H1 (cell line): ENCODE data around the gene MPST. TPM values are rescaled to one million over a fixed set of nuclear protein-coding genes. Genes with fewer than 3 reads are reported as not detected.

Experiments
- ASH2L ChIP-seq: fragments of 200-600, 300-600 bp; sonication (generic); IDR thresholded peaks from one replicate; pipeline ENCODE4 v1.7.1; 2017; ENCODE audit warnings: low read length
- BCL11A ChIP-seq, 2 experiments: IDR thresholded peaks; one replicate each; pipeline ENCODE4 v1.6.1; 2011; ENCODE audit warnings: low read depth in 2 of 2, low read length in 2 of 2, mild to moderate bottlenecking in 2 of 2
- CEBPB ChIP-seq: IDR thresholded peaks from 2 replicates; pipeline ENCODE4 v1.6.1; 2012; ENCODE audit warnings: low read depth, low read length
- CHD1 ChIP-seq: IDR thresholded peaks from 2 replicates; pipeline ENCODE4 v1.6.1; 2012; ENCODE audit warnings: low read depth, low read length, improper control_type of control experiment
- CTBP2 ChIP-seq: IDR thresholded peaks from 2 replicates; pipeline ENCODE4 v1.7.0; 2011; ENCODE audit warnings: borderline replicate concordance, mild to moderate bottlenecking, moderate library complexity, mixed read lengths, low read length; ENCODE audit not compliant: insufficient read depth, insufficient read length
- E2F6 ChIP-seq: IDR thresholded peaks from 2 replicates; pipeline ENCODE4 v1.6.1; 2012; ENCODE audit warnings: inconsistent platforms
- GTF2F1 ChIP-seq: IDR thresholded peaks from 2 replicates; pipeline ENCODE4 v1.6.1; 2012; ENCODE audit warnings: low read depth, low read length, improper control_type of control experiment, borderline replicate concordance
- KDM5A ChIP-seq: fragments of 200-600 bp; IDR thresholded peaks from 2 replicates; pipeline ENCODE4 v1.7.1; 2012; ENCODE audit warnings: mild to moderate bottlenecking, low read length, inconsistent platforms, mixed read lengths
- NRF1 ChIP-seq: IDR thresholded peaks from 2 replicates; pipeline ENCODE4 v1.6.1; 2011; ENCODE audit warnings: mild to moderate bottlenecking, low read depth, low read length, improper control_type of control experiment
- PHF8 ChIP-seq: fragments of 200-600 bp; sonication (generic); conservative IDR thresholded peaks from 2 replicates; pipeline ENCODE4 v1.7.1; 2012; ENCODE audit warnings: low read depth, mild to moderate bottlenecking, inconsistent platforms, low read length, moderate library complexity
- SIRT6 ChIP-seq: IDR thresholded peaks from one replicate; pipeline ENCODE4 v1.7.1; 2012; ENCODE audit warnings: low read length, inconsistent platforms
- SRF ChIP-seq: IDR thresholded peaks from 2 replicates; pipeline ENCODE4 v1.6.1; 2011; ENCODE audit warnings: mild to moderate bottlenecking, low read depth, low read length, moderate library complexity
- SUZ12 ChIP-seq: fragments of 200-600 bp; sonication (generic); IDR thresholded peaks from 2 replicates; pipeline ENCODE4 v1.6.1; 2012; ENCODE audit warnings: mild to moderate bottlenecking, inconsistent platforms, low read length, moderate library complexity, mixed read lengths
- TBP ChIP-seq: IDR thresholded peaks from 2 replicates; pipeline ENCODE4 v1.6.1; 2011; ENCODE audit warnings: low read depth, low read length, improper control_type of control experiment
- USF2 ChIP-seq: IDR thresholded peaks from 2 replicates; pipeline ENCODE4 v1.6.1; 2011; ENCODE audit warnings: low read length, improper control_type of control experiment
- polyA plus RNA-seq, 7 experiments: library from polyadenylated mRNA; depleted of rRNA in 3 of 7; stranded (reverse) in 5 of 7; unstranded in 2 of 7; fragments of >200 nt in 5 of 7; fragments of 200-250 nt in 2 of 7; gene quantifications; 1 replicate in 5 of 7; 2 replicates in 1 of 7; 4 replicates in 1 of 7; pipeline versions ENCODE4 v1.2.1 to v1.2.3, GENCODE V29; 2011 to 2013; ENCODE audit warnings: missing spikeins in 2 of 7, mixed read lengths in 2 of 7
- total RNA-seq: library from RNA; stranded (reverse); fragmentation: NEBNext Ultra II Directional; extraction: Animal tissue kit (Norgen Biotek cat#: 25700); gene quantifications from 2 replicates; pipeline ENCODE4 v1.2.1, GENCODE V29; 2021

The MPST gene
- total and polyA plus RNA-seq, 2 of the 8 experiments (the other 6 are each of a cell fraction or from before 2014, with no cell fraction given): 86.0 to 124 TPM

- TF ChIP-seq TBP: no peak
- TF ChIP-seq CHD1: no peak
- no peak for TF ChIP-seq USF2
- TF ChIP-seq SUZ12: no peak
- TF ChIP-seq NRF1: no peak
- no peak for TF ChIP-seq GTF2F1
- no peak for TF ChIP-seq ASH2L
- TF ChIP-seq SIRT6: no peak
- TF ChIP-seq E2F6: no peak
- TF ChIP-seq CTBP2: no peak
- TF ChIP-seq KDM5A: no peak
- TF ChIP-seq PHF8: peak; percentile 65
- no peak for TF ChIP-seq BCL11A (IDR thresholded peaks at IDR 0.05; ENCODE audit: low read depth in 2 of 2, low read length in 2 of 2)
- TF ChIP-seq CEBPB: no peak
- TF ChIP-seq SRF: no peak
Measured at GRCh38 chr22:37051391-37052385, 32.1 kb downstream of the MPST start, which contains the start of gene KCTD17 (continued).
